Right lobe of liver (tissue), 4 donors: ENCODE results near the gene ESM1.

Experiments
- CTCF ChIP-seq, 4 donors: fragments of 200-600 bp in 3 of 4; fragments of 450-650 bp in 1 of 4; IDR thresholded peaks; one replicate each; pipeline versions ENCODE4 v1.5.1 to v1.8.0; 2016 to 2022; ENCODE audit warnings: antibody characterized with exemption in 4 of 4, mild to moderate bottlenecking in 2 of 4
- POLR2A ChIP-seq: fragments of 450-650 bp; IDR thresholded peaks from one replicate; pipeline ENCODE4 v1.6.1; 2017; ENCODE audit warnings: antibody characterized with exemption, mild to moderate bottlenecking
- donor health status: DM: no; HTN: no; CAD: no.
- donor health status: DM: no; HTN: no; CAD: no.
- donor health status: DM: no; HTN: yes; CAD: no.

- TF ChIP-seq CTCF (IDR thresholded peaks at IDR 0.05) = no peak
- TF ChIP-seq POLR2A = no peak
Measured at GRCh38 chr5:54993318-54993717, 7.9 kb upstream of the ESM1 start.
